ENCODE results near the gene KLHDC7A. TPM values are rescaled to one million over a fixed set of nuclear protein-coding genes. Genes with fewer than 3 reads are reported as not detected.

KLHDC7A gene
- total RNA-seq, 2 donors from 2014 or later: not detected

GRCh38 chr1:18528616-18529015, 47.9 kb downstream of the KLHDC7A start:
- Histone ChIP-seq H3K9me3 (no peaks in the 10 kb centered on the region), H3K36me3 (no peaks in the 10 kb centered on the region), H3K27me3 (replicated peaks; ENCODE audit: insufficient read depth) (no peaks in the 10 kb centered on the region), H3K4me1 (ENCODE audit: control insufficient read depth in 1 of 2, low read depth in 2 of 2) (no peaks in the 10 kb centered on the region), H3K27ac (no peak overlapping the region), H3K4me3 (no peak overlapping the region)
- TF ChIP-seq, protein P1, sequence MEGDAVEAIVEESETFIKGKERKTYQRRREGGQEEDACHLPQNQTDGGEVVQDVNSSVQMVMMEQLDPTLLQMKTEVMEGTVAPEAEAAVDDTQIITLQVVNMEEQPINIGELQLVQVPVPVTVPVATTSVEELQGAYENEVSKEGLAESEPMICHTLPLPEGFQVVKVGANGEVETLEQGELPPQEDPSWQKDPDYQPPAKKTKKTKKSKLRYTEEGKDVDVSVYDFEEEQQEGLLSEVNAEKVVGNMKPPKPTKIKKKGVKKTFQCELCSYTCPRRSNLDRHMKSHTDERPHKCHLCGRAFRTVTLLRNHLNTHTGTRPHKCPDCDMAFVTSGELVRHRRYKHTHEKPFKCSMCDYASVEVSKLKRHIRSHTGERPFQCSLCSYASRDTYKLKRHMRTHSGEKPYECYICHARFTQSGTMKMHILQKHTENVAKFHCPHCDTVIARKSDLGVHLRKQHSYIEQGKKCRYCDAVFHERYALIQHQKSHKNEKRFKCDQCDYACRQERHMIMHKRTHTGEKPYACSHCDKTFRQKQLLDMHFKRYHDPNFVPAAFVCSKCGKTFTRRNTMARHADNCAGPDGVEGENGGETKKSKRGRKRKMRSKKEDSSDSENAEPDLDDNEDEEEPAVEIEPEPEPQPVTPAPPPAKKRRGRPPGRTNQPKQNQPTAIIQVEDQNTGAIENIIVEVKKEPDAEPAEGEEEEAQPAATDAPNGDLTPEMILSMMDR (IDR thresholded peaks at IDR 0.05): no peak
- no peak for ATAC-seq (ENCODE audit: insufficient number of reproducible peaks, low FRiP score, low read depth)
- DNase-seq (ENCODE audit: low spot score): no peak

GRCh38 chr1:18529714-18530113, 49.0 kb downstream of the KLHDC7A start:
- Histone ChIP-seq H3K4me3 (no peak overlapping the region), H3K27me3 (replicated peaks; ENCODE audit: insufficient read depth) (no peaks in the 10 kb centered on the region), H3K4me1 (ENCODE audit: control insufficient read depth in 1 of 2, low read depth in 2 of 2) (no peaks in the 10 kb centered on the region), H3K27ac (no peak overlapping the region), H3K9me3 (no peaks in the 10 kb centered on the region), H3K36me3 (no peaks in the 10 kb centered on the region)
- TF ChIP-seq, protein P1 (IDR thresholded peaks at IDR 0.05): no peak
- ATAC-seq (ENCODE audit: insufficient number of reproducible peaks, low FRiP score, low read depth) (no peak), DNase-seq (ENCODE audit: low spot score) (no peak)

- Histone ChIP-seq H3K27me3 (replicated peaks; ENCODE audit: insufficient read depth) (no peaks in the 10 kb centered on the region), H3K9me3 (no peaks in the 10 kb centered on the region), H3K4me3 (no peak overlapping the region), H3K36me3 (no peaks in the 10 kb centered on the region), H3K4me1 (ENCODE audit: control insufficient read depth in 1 of 2, low read depth in 2 of 2) (no peaks in the 10 kb centered on the region), H3K27ac (no peak overlapping the region)
- TF ChIP-seq, protein P1 (IDR thresholded peaks at IDR 0.05): no peak
- ATAC-seq (ENCODE audit: insufficient number of reproducible peaks, low FRiP score, low read depth) (no peak), DNase-seq (ENCODE audit: low spot score) (no peak)
Observed at GRCh38 chr1:18530587-18531502, 50.1 kb downstream of the KLHDC7A start.

DNA sequence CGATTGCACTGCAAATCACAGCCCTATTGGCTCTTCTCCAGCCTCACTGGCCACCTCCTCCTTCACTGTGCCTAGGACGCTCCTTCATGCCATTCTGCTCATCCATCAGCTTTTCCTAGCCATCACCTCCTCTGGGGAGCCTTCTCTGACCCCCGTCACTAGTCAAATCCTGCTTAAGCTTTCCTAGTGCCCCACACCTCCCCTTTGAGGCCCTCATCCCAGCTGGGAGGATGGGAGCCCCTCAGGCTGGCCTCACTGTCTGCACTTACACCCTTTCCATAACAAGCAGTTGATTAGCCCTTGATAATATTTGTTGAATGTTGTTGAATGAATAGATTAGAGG, 50.7 kb downstream of the KLHDC7A start:
- Histone ChIP-seq H3K36me3 (no peaks in the 10 kb centered on the region), H3K9me3 (no peaks in the 10 kb centered on the region), H3K4me3 (no peak overlapping the region), H3K27ac (no peak overlapping the region), H3K4me1 (ENCODE audit: control insufficient read depth in 1 of 2, low read depth in 2 of 2) (no peaks in the 10 kb centered on the region), H3K27me3 (replicated peaks; ENCODE audit: insufficient read depth) (no peaks in the 10 kb centered on the region)
- no peak for DNase-seq (ENCODE audit: low spot score)
- no peak for ATAC-seq (ENCODE audit: insufficient number of reproducible peaks, low FRiP score, low read depth)
- TF ChIP-seq, protein P1 (IDR thresholded peaks at IDR 0.05): no peak

DNA sequence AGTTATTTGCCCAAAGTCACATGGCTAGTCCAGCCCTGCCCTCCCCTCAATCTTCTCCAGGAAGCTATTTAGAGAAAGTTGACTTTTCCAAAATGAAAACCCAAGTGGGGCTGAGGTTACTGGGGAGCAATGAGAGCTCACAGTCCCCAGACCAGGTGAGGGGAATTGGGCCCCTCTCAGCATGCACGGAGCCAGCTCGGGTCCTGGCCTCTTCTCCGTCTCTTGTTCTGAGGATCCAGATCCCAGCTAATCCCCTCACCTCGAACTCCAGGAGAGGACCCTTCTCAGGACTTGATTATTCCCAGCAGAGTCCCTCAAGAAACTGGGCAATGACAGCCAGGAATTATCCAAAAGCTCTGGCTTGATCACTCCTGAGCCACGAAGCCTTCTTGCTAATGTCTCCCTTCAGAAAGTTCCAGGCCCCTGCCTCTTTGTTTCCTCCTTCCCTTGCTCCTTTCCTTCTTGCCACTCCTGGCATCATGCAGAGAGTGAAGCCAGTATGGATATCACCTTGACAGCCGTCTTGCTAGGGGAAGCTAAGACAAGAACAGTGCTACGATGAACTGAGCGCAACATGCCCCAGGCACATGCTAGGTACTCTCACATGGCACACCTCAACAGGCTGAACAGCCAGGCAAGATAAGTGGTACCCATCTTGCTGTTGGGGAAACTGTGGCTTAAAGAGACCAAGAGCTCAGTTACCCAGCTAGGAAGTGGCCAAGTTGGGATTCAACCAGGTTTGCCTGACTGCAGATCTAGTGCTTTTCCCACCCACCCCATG, 51.9 kb downstream of the KLHDC7A start:
- Histone ChIP-seq H3K4me1 (ENCODE audit: control insufficient read depth in 1 of 2, low read depth in 2 of 2) (no peaks in the 10 kb centered on the region), H3K9me3 (no peaks in the 10 kb centered on the region), H3K36me3 (no peaks in the 10 kb centered on the region), H3K4me3 (no peak overlapping the region), H3K27ac (no peak overlapping the region), H3K27me3 (replicated peaks; ENCODE audit: insufficient read depth) (no peaks in the 10 kb centered on the region)
- DNase-seq (ENCODE audit: low spot score): no peak
- ATAC-seq (ENCODE audit: insufficient number of reproducible peaks, low FRiP score, low read depth): no peak
- TF ChIP-seq, protein P1 (IDR thresholded peaks at IDR 0.05): no peak
